AG09309 (cell line): ENCODE data around the gene FABP7.
A peak's percentile ranks its signal among the peaks of the same experiment; 100 is the strongest.

ENCODE experiments used
- DNase-seq: peaks from one replicate; pipeline ENCODE4 v3.0.0-alpha.2; 2010; ENCODE audit warnings: low read depth
- H3K4me3 ChIP-seq: 2 replicates; pipeline ENCODE4 v1.5.1; 2011; ENCODE audit warnings: mild to moderate bottlenecking, low read depth, low read length, moderate library complexity; ENCODE audit not compliant: control insufficient read depth
- CTCF ChIP-seq: IDR thresholded peaks from 2 replicates; pipeline ENCODE4 v1.5.1; 2011; ENCODE audit warnings: mild to moderate bottlenecking, low read depth, low read length, inconsistent platforms; ENCODE audit not compliant: insufficient read depth, control insufficient read depth; ENCODE audit errors: missing control alignments

FABP7 gene

GRCh38 chr6:122787721-122788120 is 8.2 kb downstream of the FABP7 start:
- no peak for DNase-seq
- no peak overlapping the region for H3K4me3 ChIP-seq
- no peak for TF ChIP-seq CTCF

GRCh38 chr6:122788208-122788607 is 8.7 kb downstream of the FABP7 start:
- H3K4me3 ChIP-seq, result no peak overlapping the region
- TF ChIP-seq CTCF, result no peak
- DNase-seq, result no peak

- peak; percentile 55 for DNase-seq
- peak overlapping the region; percentile 76 for H3K4me3 ChIP-seq
- no peak for TF ChIP-seq CTCF
Measured at GRCh38 chr6:122788663-122789181, 9.2 kb downstream of the FABP7 start.

- peak within 1 kb of the TSS; percentile 76 for H3K4me3 ChIP-seq
- DNase-seq, result no peak
- peak; percentile 45 for TF ChIP-seq CTCF
Measured at GRCh38 chr6:122789182-122790027, 9.9 kb downstream of the FABP7 start, which contains the start of gene SMPDL3A. Gene SMPDL3A, plus strand, starts transcription at chr6:122789258. Its CDS starts 89 bp downstream, at chr6:122789347.

- no peak for DNase-seq
- peak overlapping the region; percentile 76 for H3K4me3 ChIP-seq
- no peak for TF ChIP-seq CTCF
Measured at GRCh38 chr6:122790028-122790422, 10.5 kb downstream of the FABP7 start.

GRCh38 chr6:122790423-122791309 is 11.2 kb downstream of the FABP7 start:
- no peak for TF ChIP-seq CTCF
- peak overlapping the region; percentile 76 for H3K4me3 ChIP-seq
- DNase-seq, result no peak
